ENCODE measurements around the gene LPP.

The LPP gene

GRCh38 chr3:188380252-188380651 lies 226.3 kb downstream of the LPP start:
- Histone ChIP-seq H3K9me3 (ENCODE audit: low read depth, low read length) (no peaks in the 10 kb centered on the region), H3K9ac (ENCODE audit: insufficient read length) (no peak overlapping the region), H3K4me3 (no peak overlapping the region), H3K27ac (no peak overlapping the region), H3K36me3 (ENCODE audit: insufficient read depth, low read length) (no peaks in the 10 kb centered on the region)
- no peak for DNase-seq (ENCODE audit: low read depth, low spot score)
- TF ChIP-seq POLR2AphosphoS5 (IDR thresholded peaks at IDR 0.05; ENCODE audit: borderline replicate concordance, low read depth, low read length), result no peak
- TF ChIP-seq FOXP2 (optimal IDR thresholded peaks at IDR 0.05; ENCODE audit: control extremely low read depth, extremely low read length, insufficient read depth), result no peak
- no peak for TF ChIP-seq EZH2 (IDR thresholded peaks at IDR 0.05)

- no peak for DNase-seq (ENCODE audit: low read depth, low spot score)
- no peak overlapping the region for H3K4me3 ChIP-seq
- no peaks in the 10 kb centered on the region for H3K36me3 ChIP-seq (ENCODE audit: insufficient read depth, low read length)
- H3K9me3 ChIP-seq (ENCODE audit: low read depth, low read length), result no peaks in the 10 kb centered on the region
- no peak overlapping the region for H3K27ac ChIP-seq
- H3K9ac ChIP-seq (ENCODE audit: insufficient read length), result no peak overlapping the region
- TF ChIP-seq POLR2AphosphoS5 (IDR thresholded peaks at IDR 0.05; ENCODE audit: borderline replicate concordance, low read depth, low read length) (no peak), EZH2 (IDR thresholded peaks at IDR 0.05) (no peak), FOXP2 (optimal IDR thresholded peaks at IDR 0.05; ENCODE audit: control extremely low read depth, extremely low read length, insufficient read depth) (no peak)
Observed at GRCh38 chr3:188380722-188381121, 226.8 kb downstream of the LPP start.

GRCh38 chr3:188383748-188384147 lies 229.8 kb downstream of the LPP start:
- Histone ChIP-seq H3K4me3 (no peak overlapping the region), H3K9ac (ENCODE audit: insufficient read length) (no peak overlapping the region), H3K9me3 (ENCODE audit: low read depth, low read length) (no peaks in the 10 kb centered on the region), H3K36me3 (ENCODE audit: insufficient read depth, low read length) (no peaks in the 10 kb centered on the region), H3K27ac (no peak overlapping the region)
- DNase-seq (ENCODE audit: low read depth, low spot score), result no peak
- TF ChIP-seq POLR2AphosphoS5 (IDR thresholded peaks at IDR 0.05; ENCODE audit: borderline replicate concordance, low read depth, low read length) (no peak), FOXP2 (optimal IDR thresholded peaks at IDR 0.05; ENCODE audit: control extremely low read depth, extremely low read length, insufficient read depth) (no peak)

GRCh38 chr3:188385295-188385694 lies 231.3 kb downstream of the LPP start:
- Histone ChIP-seq H3K9me3 (ENCODE audit: low read depth, low read length) (no peaks in the 10 kb centered on the region), H3K36me3 (ENCODE audit: insufficient read depth, low read length) (no peaks in the 10 kb centered on the region), H3K9ac (ENCODE audit: insufficient read length) (no peak overlapping the region), H3K4me3 (no peak overlapping the region), H3K27ac (no peak overlapping the region)
- TF ChIP-seq EZH2 (IDR thresholded peaks at IDR 0.05) (no peak), POLR2AphosphoS5 (IDR thresholded peaks at IDR 0.05; ENCODE audit: borderline replicate concordance, low read depth, low read length) (no peak), FOXP2 (optimal IDR thresholded peaks at IDR 0.05; ENCODE audit: control extremely low read depth, extremely low read length, insufficient read depth) (no peak)
- no peak for DNase-seq (ENCODE audit: low read depth, low spot score)

GRCh38 chr3:188389711-188390342 lies 235.9 kb downstream of the LPP start:
- no peak overlapping the region for H3K27ac ChIP-seq
- no peak for DNase-seq (ENCODE audit: low read depth, low spot score)

GRCh38 chr3:188390343-188390718 lies 236.4 kb downstream of the LPP start:
- no peak for DNase-seq (ENCODE audit: low read depth, low spot score)
- no peak overlapping the region for H3K9ac ChIP-seq (ENCODE audit: insufficient read length)
- no peaks in the 10 kb centered on the region for H3K9me3 ChIP-seq (ENCODE audit: low read depth, low read length)
- H3K4me3 ChIP-seq, result no peak overlapping the region
- H3K36me3 ChIP-seq (ENCODE audit: insufficient read depth, low read length), result no peaks in the 10 kb centered on the region
- no peak for TF ChIP-seq EZH2 (IDR thresholded peaks at IDR 0.05)
- no peak for TF ChIP-seq FOXP2 (optimal IDR thresholded peaks at IDR 0.05; ENCODE audit: control extremely low read depth, extremely low read length, insufficient read depth)
- no peak for TF ChIP-seq POLR2AphosphoS5 (IDR thresholded peaks at IDR 0.05; ENCODE audit: borderline replicate concordance, low read depth, low read length)
- H3K27ac ChIP-seq, result no peak overlapping the region

More at GRCh38 chr3:188389711-188390342, 235.9 kb downstream of the LPP start:
- TF ChIP-seq POLR2AphosphoS5 (IDR thresholded peaks at IDR 0.05; ENCODE audit: borderline replicate concordance, low read depth, low read length), result no peak
- no peak for TF ChIP-seq EZH2 (IDR thresholded peaks at IDR 0.05)
- no peak for TF ChIP-seq FOXP2 (optimal IDR thresholded peaks at IDR 0.05; ENCODE audit: control extremely low read depth, extremely low read length, insufficient read depth)
- no peaks in the 10 kb centered on the region for H3K36me3 ChIP-seq (ENCODE audit: insufficient read depth, low read length)
- H3K9me3 ChIP-seq (ENCODE audit: low read depth, low read length), result no peaks in the 10 kb centered on the region
- no peak overlapping the region for H3K9ac ChIP-seq (ENCODE audit: insufficient read length)
- H3K4me3 ChIP-seq, result no peak overlapping the region

- Histone ChIP-seq H3K27ac (no peak overlapping the region), H3K36me3 (ENCODE audit: insufficient read depth, low read length) (no peaks in the 10 kb centered on the region), H3K9me3 (ENCODE audit: low read depth, low read length) (no peaks in the 10 kb centered on the region), H3K4me3 (no peak overlapping the region), H3K9ac (ENCODE audit: insufficient read length) (no peak overlapping the region)
- no peak for DNase-seq (ENCODE audit: low read depth, low spot score)
- TF ChIP-seq EZH2 (IDR thresholded peaks at IDR 0.05) (no peak), POLR2AphosphoS5 (IDR thresholded peaks at IDR 0.05; ENCODE audit: borderline replicate concordance, low read depth, low read length) (no peak), FOXP2 (optimal IDR thresholded peaks at IDR 0.05; ENCODE audit: control extremely low read depth, extremely low read length, insufficient read depth) (no peak)
Observed at GRCh38 chr3:188390775-188391443, 237.0 kb downstream of the LPP start.

GRCh38 chr3:188391592-188391991 lies 237.6 kb downstream of the LPP start:
- Histone ChIP-seq H3K27ac (no peak overlapping the region), H3K36me3 (ENCODE audit: insufficient read depth, low read length) (no peaks in the 10 kb centered on the region)

More at GRCh38 chr3:188391592-188391991, 237.6 kb downstream of the LPP start:
- no peak overlapping the region for H3K4me3 ChIP-seq
- no peak overlapping the region for H3K9ac ChIP-seq (ENCODE audit: insufficient read length)
- H3K9me3 ChIP-seq (ENCODE audit: low read depth, low read length), result no peaks in the 10 kb centered on the region
- TF ChIP-seq EZH2 (IDR thresholded peaks at IDR 0.05), result no peak
- no peak for TF ChIP-seq FOXP2 (optimal IDR thresholded peaks at IDR 0.05; ENCODE audit: control extremely low read depth, extremely low read length, insufficient read depth)
- TF ChIP-seq POLR2AphosphoS5 (IDR thresholded peaks at IDR 0.05; ENCODE audit: borderline replicate concordance, low read depth, low read length), result no peak
- DNase-seq (ENCODE audit: low read depth, low spot score), result no peak

All from SK-N-MC (cell line).